Middle frontal gyrus (tissue), 1 donor: Measurements from ENCODE around the gene CHST11.
A peak's percentile ranks its signal among the peaks of the same experiment; 100 is the strongest.

Experiments
- DNase-seq: peaks from one replicate; pipeline ENCODE4 v3.0.0-alpha.2; 2015; ENCODE audit warnings: low spot score; ENCODE audit errors: extremely low spot score

Gene CHST11

GRCh38 chr12:104651811-104652210 lies 195.1 kb downstream of the CHST11 start:
- DNase-seq = no peak

GRCh38 chr12:104652358-104652757 lies 195.6 kb downstream of the CHST11 start:
- DNase-seq = no peak

GRCh38 chr12:104652910-104653309 lies 196.2 kb downstream of the CHST11 start:
- no peak for DNase-seq

GRCh38 chr12:104653730-104654664 lies 197.2 kb downstream of the CHST11 start:
- DNase-seq = no peak

GRCh38 chr12:104654665-104655609 lies 198.2 kb downstream of the CHST11 start:
- DNase-seq = no peak

- no peak for DNase-seq
Observed at GRCh38 chr12:104656383-104656782, 199.6 kb downstream of the CHST11 start.

GRCh38 chr12:104656921-104657320 lies 200.2 kb downstream of the CHST11 start:
- DNase-seq = no peak

- no peak for DNase-seq
Observed at GRCh38 chr12:104657726-104658484, 201.2 kb downstream of the CHST11 start.

- DNase-seq = no peak
Observed at GRCh38 chr12:104659058-104659457, 202.3 kb downstream of the CHST11 start.

- no peak for DNase-seq
Observed at GRCh38 chr12:104662203-104662602, 205.5 kb downstream of the CHST11 start.

- no peak for DNase-seq
Observed at GRCh38 chr12:104662908-104663307, 206.2 kb downstream of the CHST11 start.

- DNase-seq = no peak
Observed at GRCh38 chr12:104664351-104664750, 207.6 kb downstream of the CHST11 start.

GRCh38 chr12:104665296-104665695 lies 208.5 kb downstream of the CHST11 start:
- DNase-seq = no peak

- no peak for DNase-seq
Observed at GRCh38 chr12:104667139-104667538, 210.4 kb downstream of the CHST11 start.

GRCh38 chr12:104668274-104668718 lies 211.5 kb downstream of the CHST11 start:
- DNase-seq = no peak

- DNase-seq = peak; percentile 80
Observed at GRCh38 chr12:104669089-104669721, 212.5 kb downstream of the CHST11 start.

GRCh38 chr12:104669851-104670337 lies 213.1 kb downstream of the CHST11 start:
- no peak for DNase-seq

- no peak for DNase-seq
Observed at GRCh38 chr12:104670439-104671408, 214.0 kb downstream of the CHST11 start.

GRCh38 chr12:104671409-104672095 lies 214.8 kb downstream of the CHST11 start:
- DNase-seq = no peak
